ENCODE results near the gene NCAM1. TPM values are rescaled to one million over a fixed set of nuclear protein-coding genes. Genes with fewer than 3 reads are reported as not detected.

The NCAM1 gene
- total and polyA plus RNA-seq, 2 of the 13 experiments (the other 11 are each of a cell fraction or from before 2014, with no cell fraction given): 0.05 TPM; not detected in 1

DNA sequence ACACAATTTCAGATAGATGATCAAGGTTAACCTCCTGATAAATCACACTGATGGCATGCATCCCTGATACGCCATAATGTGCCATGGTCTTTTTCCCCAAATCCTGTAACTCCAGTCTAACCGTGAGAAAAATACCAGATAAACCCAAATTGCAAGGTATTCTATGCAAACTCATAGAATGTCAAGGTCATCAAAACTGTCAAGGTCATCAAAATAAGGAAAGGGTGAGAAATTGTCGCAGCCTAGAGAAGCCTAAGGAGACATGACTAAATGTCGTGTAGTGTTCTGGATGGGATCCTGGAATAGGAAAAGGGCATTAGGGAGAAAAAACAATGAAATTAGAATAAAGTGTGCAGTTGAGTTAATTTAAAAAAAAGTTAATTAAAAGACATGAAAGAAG is 357.9 kb downstream of the NCAM1 start:
- Histone ChIP-seq H3K9me3 (ENCODE audit: low read length) (no peaks in the 10 kb centered on the region), H3K4me2 (ENCODE audit: low read depth, low read length) (no peak overlapping the region), H3K27ac (ENCODE audit: extremely low read length, insufficient read depth, low read length) (no peak overlapping the region), H4K20me1 (ENCODE audit: insufficient read depth, low read length) (no peaks in the 10 kb centered on the region), H3K9ac (ENCODE audit: insufficient read depth, low read depth, low read length) (no peak overlapping the region), H3K79me2 (ENCODE audit: insufficient read depth, low read length) (peaks cover 3% of the 10 kb centered on the region), H2AFZ (ENCODE audit: low read length) (no peak overlapping the region), H3K4me3 (replicated peaks in 1 of 3; ENCODE audit: insufficient read depth in 1 of 3, low read depth in 2 of 3, low read length in 3 of 3) (no peak overlapping the region), H3K4me1 (ENCODE audit: insufficient read depth, low read length) (peaks cover 20% of the 10 kb centered on the region), H3K27me3 (ENCODE audit: control insufficient read depth in 1 of 2, insufficient read depth in 2 of 2, low read length in 2 of 2) (no peaks in the 10 kb centered on the region), H3K36me3 (replicated peaks in 1 of 2; ENCODE audit: control insufficient read depth in 1 of 2, insufficient read depth in 2 of 2, low read length in 2 of 2) (no peaks in the 10 kb centered on the region; a peak in 1 of 5 replicates)
- FAIRE-seq: no peak
- in situ Hi-C loops (cut with HindIII; ENCODE audit: extremely low pct_ligation_motif_present, low pct_unique_long_range_greater_than_20kb): no loop called here
- CTCF ChIA-PET (ENCODE audit: low intra/inter-chr PET ratio, low total read pairs): no interaction called here
- TF ChIP-seq GPN1 (CRISPR knock-in tag; IDR thresholded peaks at IDR 0.05; ENCODE audit: borderline replicate concordance): no peak
- TF ChIP-seq MAFF (IDR thresholded peaks at IDR 0.05; ENCODE audit: low read depth, low read length): peak; percentile 82
- TF ChIP-seq, protein P1, sequence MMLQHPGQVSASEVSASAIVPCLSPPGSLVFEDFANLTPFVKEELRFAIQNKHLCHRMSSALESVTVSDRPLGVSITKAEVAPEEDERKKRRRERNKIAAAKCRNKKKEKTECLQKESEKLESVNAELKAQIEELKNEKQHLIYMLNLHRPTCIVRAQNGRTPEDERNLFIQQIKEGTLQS (CRISPR knock-in tag; IDR thresholded peaks at IDR 0.05): no peak
- no peak for TF ChIP-seq ZNF562 (CRISPR knock-in tag; IDR thresholded peaks at IDR 0.05; ENCODE audit: borderline replicate concordance)
- TF ChIP-seq TOE1 (CRISPR knock-in tag; IDR thresholded peaks at IDR 0.05): no peak
- TF ChIP-seq MAFK (conservative IDR thresholded peaks at IDR 0.05 in 1 of 2, IDR thresholded peaks at IDR 0.05 in 1 of 2; ENCODE audit: low read length in 2 of 2): peak; percentile 81 to 86
- no peak for TF ChIP-seq KDM6A (CRISPR knock-in tag; IDR thresholded peaks at IDR 0.05; ENCODE audit: low read depth)
- WGBS (ENCODE audit: low lambda C conversion rate): 93% methylated on average over 4 of the region's 4 CpGs
- intact Hi-C loops (cut with micrococcal nuclease; ENCODE audit: unreplicated experiment): no loop called here
- no TSS peak for BruUV-seq (replicated peaks)
- no peak for ATAC-seq
- POLR2A ChIA-PET: no interaction called here
- no peak for DNase-seq (ENCODE audit: low spot score)

DNA sequence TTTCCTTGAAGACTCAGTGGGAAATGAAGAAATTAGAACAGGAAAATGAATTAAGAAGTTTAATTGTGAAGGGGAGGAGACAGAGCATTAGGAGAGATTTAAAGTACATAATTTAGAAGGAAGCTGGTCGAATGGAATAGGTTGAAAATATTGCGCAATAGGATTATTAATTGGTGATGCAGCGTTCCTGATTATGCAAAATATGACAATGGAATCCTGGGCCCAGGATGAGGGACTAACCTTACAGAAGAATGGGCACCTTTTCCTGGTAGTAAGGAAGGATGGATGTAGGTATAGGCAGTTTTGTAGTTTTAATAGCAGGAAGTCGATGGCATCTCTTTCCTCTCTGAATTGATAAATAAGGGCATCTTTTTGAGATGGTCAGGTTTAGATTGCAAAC is 360.9 kb downstream of the NCAM1 start:
- Histone ChIP-seq H3K27ac (ENCODE audit: extremely low read length, insufficient read depth, low read length) (no peak overlapping the region), H3K4me3 (replicated peaks in 1 of 3; ENCODE audit: insufficient read depth in 1 of 3, low read depth in 2 of 3, low read length in 3 of 3) (no peak overlapping the region), H3K9me3 (ENCODE audit: low read length) (no peaks in the 10 kb centered on the region), H3K4me1 (ENCODE audit: insufficient read depth, low read length) (0 out of 2 replicates have a peak, but pooled peaks cover under 1% of the 10 kb centered on the region), H3K9ac (ENCODE audit: insufficient read depth, low read depth, low read length) (no peak overlapping the region), H3K79me2 (ENCODE audit: insufficient read depth, low read length) (no peaks in the 10 kb centered on the region), H2AFZ (ENCODE audit: low read length) (no peak overlapping the region), H3K36me3 (replicated peaks in 1 of 2; ENCODE audit: control insufficient read depth in 1 of 2, insufficient read depth in 2 of 2, low read length in 2 of 2) (peaks cover 0 to 5% of the 10 kb centered on the region in 2 experiments; a peak in 1 of 5 replicates), H4K20me1 (ENCODE audit: insufficient read depth, low read length) (no peaks in the 10 kb centered on the region), H3K4me2 (ENCODE audit: low read depth, low read length) (no peak overlapping the region), H3K27me3 (ENCODE audit: control insufficient read depth in 1 of 2, insufficient read depth in 2 of 2, low read length in 2 of 2) (no peaks in the 10 kb centered on the region)
- BruUV-seq (replicated peaks): no TSS peak
- ChIA-PET CTCF (ENCODE audit: low intra/inter-chr PET ratio, low total read pairs) (no interaction called here), POLR2A (no interaction called here)
- FAIRE-seq (no peak), DNase-seq (ENCODE audit: low spot score) (no peak), ATAC-seq (no peak)
- in situ Hi-C loops (cut with HindIII; ENCODE audit: extremely low pct_ligation_motif_present, low pct_unique_long_range_greater_than_20kb): no loop called here
- intact Hi-C loops (cut with micrococcal nuclease; ENCODE audit: unreplicated experiment): no loop called here
- 89% methylated on average over 4 of the region's 4 CpGs for WGBS (ENCODE audit: low lambda C conversion rate)
- TF ChIP-seq, protein P2, sequence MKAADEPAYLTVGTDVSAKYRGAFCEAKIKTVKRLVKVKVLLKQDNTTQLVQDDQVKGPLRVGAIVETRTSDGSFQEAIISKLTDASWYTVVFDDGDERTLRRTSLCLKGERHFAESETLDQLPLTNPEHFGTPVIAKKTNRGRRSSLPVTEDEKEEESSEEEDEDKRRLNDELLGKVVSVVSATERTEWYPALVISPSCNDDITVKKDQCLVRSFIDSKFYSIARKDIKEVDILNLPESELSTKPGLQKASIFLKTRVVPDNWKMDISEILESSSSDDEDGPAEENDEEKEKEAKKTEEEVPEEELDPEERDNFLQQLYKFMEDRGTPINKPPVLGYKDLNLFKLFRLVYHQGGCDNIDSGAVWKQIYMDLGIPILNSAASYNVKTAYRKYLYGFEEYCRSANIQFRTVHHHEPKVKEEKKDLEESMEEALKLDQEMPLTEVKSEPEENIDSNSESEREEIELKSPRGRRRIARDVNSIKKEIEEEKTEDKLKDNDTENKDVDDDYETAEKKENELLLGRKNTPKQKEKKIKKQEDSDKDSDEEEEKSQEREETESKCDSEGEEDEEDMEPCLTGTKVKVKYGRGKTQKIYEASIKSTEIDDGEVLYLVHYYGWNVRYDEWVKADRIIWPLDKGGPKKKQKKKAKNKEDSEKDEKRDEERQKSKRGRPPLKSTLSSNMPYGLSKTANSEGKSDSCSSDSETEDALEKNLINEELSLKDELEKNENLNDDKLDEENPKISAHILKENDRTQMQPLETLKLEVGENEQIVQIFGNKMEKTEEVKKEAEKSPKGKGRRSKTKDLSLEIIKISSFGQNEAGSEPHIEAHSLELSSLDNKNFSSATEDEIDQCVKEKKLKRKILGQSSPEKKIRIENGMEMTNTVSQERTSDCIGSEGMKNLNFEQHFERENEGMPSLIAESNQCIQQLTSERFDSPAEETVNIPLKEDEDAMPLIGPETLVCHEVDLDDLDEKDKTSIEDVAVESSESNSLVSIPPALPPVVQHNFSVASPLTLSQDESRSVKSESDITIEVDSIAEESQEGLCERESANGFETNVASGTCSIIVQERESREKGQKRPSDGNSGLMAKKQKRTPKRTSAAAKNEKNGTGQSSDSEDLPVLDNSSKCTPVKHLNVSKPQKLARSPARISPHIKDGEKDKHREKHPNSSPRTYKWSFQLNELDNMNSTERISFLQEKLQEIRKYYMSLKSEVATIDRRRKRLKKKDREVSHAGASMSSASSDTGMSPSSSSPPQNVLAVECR (CRISPR knock-in tag; IDR thresholded peaks at IDR 0.05; ENCODE audit: borderline replicate concordance): no peak
- TF ChIP-seq, protein P3, sequence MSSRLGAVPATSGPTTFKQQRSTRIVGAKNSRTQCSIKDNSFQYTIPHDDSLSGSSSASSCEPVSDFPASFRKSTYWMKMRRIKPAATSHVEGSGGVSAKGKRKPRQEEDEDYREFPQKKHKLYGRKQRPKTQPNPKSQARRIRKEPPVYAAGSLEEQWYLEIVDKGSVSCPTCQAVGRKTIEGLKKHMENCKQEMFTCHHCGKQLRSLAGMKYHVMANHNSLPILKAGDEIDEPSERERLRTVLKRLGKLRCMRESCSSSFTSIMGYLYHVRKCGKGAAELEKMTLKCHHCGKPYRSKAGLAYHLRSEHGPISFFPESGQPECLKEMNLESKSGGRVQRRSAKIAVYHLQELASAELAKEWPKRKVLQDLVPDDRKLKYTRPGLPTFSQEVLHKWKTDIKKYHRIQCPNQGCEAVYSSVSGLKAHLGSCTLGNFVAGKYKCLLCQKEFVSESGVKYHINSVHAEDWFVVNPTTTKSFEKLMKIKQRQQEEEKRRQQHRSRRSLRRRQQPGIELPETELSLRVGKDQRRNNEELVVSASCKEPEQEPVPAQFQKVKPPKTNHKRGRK (CRISPR knock-in tag; IDR thresholded peaks at IDR 0.05): no peak
- no peak for TF ChIP-seq CBFB (CRISPR knock-in tag; IDR thresholded peaks at IDR 0.05)
